Skeletal muscle tissue (tissue), 4 donors: ENCODE data around the gene TMEM143. TPM values are rescaled to one million over a fixed set of nuclear protein-coding genes. Genes with fewer than 3 reads are reported as not detected.
"Not testable (repeated sequence)": the region's sequence is repeated elsewhere in the genome, so short reads cannot be mapped to it uniquely, and the experiment has no call there.

Experiments
- H3K27ac ChIP-seq: one replicate; pipeline ENCODE4 v1.7.0; 2013; ENCODE audit warnings: mild to moderate bottlenecking, low read depth, low read length, inconsistent platforms
- H3K27me3 ChIP-seq, 3 donors: one replicate each; pipeline ENCODE4 v1.7.0; 2013; ENCODE audit warnings: low read length in 3 of 3; ENCODE audit not compliant: control insufficient read depth in 3 of 3, insufficient read depth in 3 of 3
- H3K36me3 ChIP-seq, 3 donors: one replicate each; pipeline ENCODE4 v1.7.0; 2013; ENCODE audit warnings: low read length in 3 of 3; ENCODE audit not compliant: control insufficient read depth in 3 of 3, insufficient read depth in 3 of 3
- H3K4me1 ChIP-seq, 3 donors: one replicate each; pipeline ENCODE4 v1.7.0; 2013; ENCODE audit warnings: low read length in 3 of 3, mild to moderate bottlenecking in 3 of 3; ENCODE audit not compliant: control insufficient read depth in 3 of 3, insufficient read depth in 3 of 3
- H3K4me3 ChIP-seq, 3 donors: one replicate each; pipeline ENCODE4 v1.7.0; 2013; ENCODE audit warnings: low read length in 3 of 3
- H3K9ac ChIP-seq, 3 donors: one replicate each; pipeline ENCODE4 v1.7.0; 2013; ENCODE audit warnings: low read length in 3 of 3, mild to moderate bottlenecking in 3 of 3, moderate library complexity in 2 of 3, low read depth in 1 of 3
- H3K9me3 ChIP-seq, 3 donors: one replicate each; pipeline ENCODE4 v1.7.0; 2013; ENCODE audit warnings: low read length in 3 of 3; ENCODE audit not compliant: control insufficient read depth in 3 of 3
- total RNA-seq: library from RNA; depleted of rRNA; stranded (reverse); fragments of >200 nt; gene quantifications from one replicate; pipeline ENCODE4 v1.2.3, GENCODE V29; 2014
- donor health status: Osteomylitis.

TMEM143 gene
- total RNA-seq, 1 donor from 2014 or later = 7.8 TPM

- no peaks in the 10 kb centered on the region for H3K27me3 ChIP-seq
- no peaks in the 10 kb centered on the region for H3K4me1 ChIP-seq
- no peaks in the 10 kb centered on the region for H3K36me3 ChIP-seq
- H3K9ac ChIP-seq = no peak overlapping the region
- H3K27ac ChIP-seq = no peak overlapping the region
- H3K9me3 ChIP-seq = no peaks in the 10 kb centered on the region
- no peak overlapping the region for H3K4me3 ChIP-seq
Observed at GRCh38 chr19:48373567-48373966, 9.8 kb upstream of the TMEM143 start.

GRCh38 chr19:48372904-48373303, 9.2 kb upstream of the TMEM143 start:
- no peak overlapping the region for H3K9ac ChIP-seq
- H3K36me3 ChIP-seq = no peaks in the 10 kb centered on the region
- H3K4me1 ChIP-seq = no peaks in the 10 kb centered on the region
- H3K27ac ChIP-seq = no peak overlapping the region
- H3K9me3 ChIP-seq = no peaks in the 10 kb centered on the region
- H3K27me3 ChIP-seq = no peaks in the 10 kb centered on the region
- H3K4me3 ChIP-seq = no peak overlapping the region

GRCh38 chr19:48371771-48372170, 8.0 kb upstream of the TMEM143 start:
- not testable (repeated sequence) for H3K27ac ChIP-seq, H3K27me3 ChIP-seq, H3K9ac ChIP-seq, H3K4me1 ChIP-seq, H3K4me3 ChIP-seq, H3K36me3 ChIP-seq, H3K9me3 ChIP-seq

GRCh38 chr19:48371367-48371766, 7.6 kb upstream of the TMEM143 start:
- H3K9ac ChIP-seq = no peak overlapping the region
- no peak overlapping the region for H3K4me3 ChIP-seq
- no peaks in the 10 kb centered on the region for H3K36me3 ChIP-seq
- H3K27ac ChIP-seq = no peak overlapping the region
- no peaks in the 10 kb centered on the region for H3K4me1 ChIP-seq
- H3K9me3 ChIP-seq = no peaks in the 10 kb centered on the region
- H3K27me3 ChIP-seq = no peaks in the 10 kb centered on the region

- Histone ChIP-seq H3K9me3 (no peaks in the 10 kb centered on the region), H3K27ac (no peak overlapping the region), H3K9ac (no peak overlapping the region), H3K27me3 (no peaks in the 10 kb centered on the region), H3K4me1 (no peaks in the 10 kb centered on the region), H3K4me3 (no peak overlapping the region), H3K36me3 (no peaks in the 10 kb centered on the region)
Observed at GRCh38 chr19:48370955-48371354, 7.2 kb upstream of the TMEM143 start.

GRCh38 chr19:48368936-48369335, 5.2 kb upstream of the TMEM143 start:
- peaks cover 4 to 9% (median 6%) of the 10 kb centered on the region in 3 donors for H3K4me1 ChIP-seq
- no peaks in the 10 kb centered on the region for H3K9me3 ChIP-seq
- H3K27ac ChIP-seq = no peak overlapping the region
- no peak overlapping the region for H3K4me3 ChIP-seq
- no peaks in the 10 kb centered on the region for H3K27me3 ChIP-seq
- H3K9ac ChIP-seq = no peak overlapping the region
- H3K36me3 ChIP-seq = no peaks in the 10 kb centered on the region

GRCh38 chr19:48367855-48368254, 4.1 kb upstream of the TMEM143 start:
- Histone ChIP-seq H3K4me1 (peaks cover 7 to 17% (median 11%) of the 10 kb centered on the region in 3 donors), H3K9ac (no peak overlapping the region), H3K27ac (no peak overlapping the region), H3K36me3 (no peaks in the 10 kb centered on the region), H3K27me3 (no peaks in the 10 kb centered on the region), H3K9me3 (no peaks in the 10 kb centered on the region), H3K4me3 (no peak overlapping the region)

- H3K4me1 ChIP-seq = peaks cover 7 to 21% (median 12%) of the 10 kb centered on the region in 3 donors
- H3K27ac ChIP-seq = no peak overlapping the region
- no peak overlapping the region for H3K4me3 ChIP-seq
- no peaks in the 10 kb centered on the region for H3K9me3 ChIP-seq
- H3K9ac ChIP-seq = no peak overlapping the region
- no peaks in the 10 kb centered on the region for H3K27me3 ChIP-seq
- peaks cover 2 to 4% (median 3%) of the 10 kb centered on the region in 3 donors for H3K36me3 ChIP-seq
Observed at GRCh38 chr19:48365602-48366001, 1.9 kb upstream of the TMEM143 start.

GRCh38 chr19:48364598-48365348, 1.0 kb upstream of the TMEM143 start:
- peak overlapping the region; percentile 96 for H3K27ac ChIP-seq
- peaks cover 5 to 7% (median 6%) of the 10 kb centered on the region in 3 donors for H3K36me3 ChIP-seq
- H3K9ac ChIP-seq = peak overlapping the region in 1 of 3 donors; percentile 40
- peak overlapping the region; percentile 98 to 100 (median 99) for H3K4me3 ChIP-seq
- H3K27me3 ChIP-seq = no peaks in the 10 kb centered on the region
- no peaks in the 10 kb centered on the region for H3K9me3 ChIP-seq
- peaks cover 7 to 21% (median 12%) of the 10 kb centered on the region in 3 donors for H3K4me1 ChIP-seq

GRCh38 chr19:48363500-48363809, 285 bp downstream of the TMEM143 start:
- H3K27ac ChIP-seq = peak overlapping the region; percentile 96
- H3K4me1 ChIP-seq = peaks cover 7 to 21% (median 12%) of the 10 kb centered on the region in 3 donors
- no peaks in the 10 kb centered on the region for H3K27me3 ChIP-seq
- H3K9me3 ChIP-seq = no peaks in the 10 kb centered on the region
- peak overlapping the region; percentile 98 to 100 (median 100) for H3K9ac ChIP-seq
- H3K4me3 ChIP-seq = peak overlapping the region; percentile 98 to 100 (median 99)
- peaks cover 7 to 9% (median 9%) of the 10 kb centered on the region in 3 donors for H3K36me3 ChIP-seq
